Smooth muscle cell (in vitro differentiated cells): ENCODE results near the gene MDM1. TPM values are rescaled to one million over a fixed set of nuclear protein-coding genes. Genes with fewer than 3 reads are reported as not detected.

ENCODE experiments used
- DNase-seq: peaks from one replicate; lab custom pipeline; 2025; ENCODE audit not compliant: unreplicated experiment; lab: John Stamatoyannopoulos, UW
- H2AFZ ChIP-seq: fragments of 200-600 bp; sonication (generic); 2 replicates; pipeline ENCODE4 v1.6.0; 2016; ENCODE audit warnings: antibody characterized with exemption, low read depth, mild to moderate bottlenecking
- H3F3A ChIP-seq: fragments of 200-600 bp; sonication (generic); 2 replicates; pipeline ENCODE4 v1.6.0; 2017; ENCODE audit warnings: antibody characterized with exemption, low read depth
- H3K27ac ChIP-seq: fragments of 200-600 bp; sonication (generic); 2 replicates; pipeline ENCODE4 v1.5.1; 2016; ENCODE audit warnings: low read depth, mild to moderate bottlenecking
- H3K27me3 ChIP-seq: fragments of 200-600 bp; sonication (generic); 2 replicates; pipeline ENCODE4 v1.6.1; 2016; ENCODE audit warnings: low read depth, mild to moderate bottlenecking
- H3K36me3 ChIP-seq: fragments of 200-600 bp; sonication (generic); 2 replicates; pipeline ENCODE4 v1.5.1; 2016; ENCODE audit warnings: low read depth
- H3K4me1 ChIP-seq: fragments of 200-600 bp; sonication (generic); 2 replicates; pipeline ENCODE4 v1.5.1; 2016; ENCODE audit warnings: low read depth
- H3K4me2 ChIP-seq: fragments of 200-600 bp; sonication (generic); 2 replicates; pipeline ENCODE4 v1.6.0; 2016; ENCODE audit warnings: mild to moderate bottlenecking
- H3K4me3 ChIP-seq: fragments of 200-600 bp; sonication (generic); 2 replicates; pipeline ENCODE4 v1.5.1; 2016; ENCODE audit warnings: mild to moderate bottlenecking
- H3K79me2 ChIP-seq: fragments of 200-600 bp; sonication (generic); 2 replicates; pipeline ENCODE4 v1.6.0; 2016; ENCODE audit warnings: low read depth, mild to moderate bottlenecking
- H3K9ac ChIP-seq: fragments of 200-600 bp; sonication (generic); 2 replicates; pipeline ENCODE4 v1.6.0; 2016; ENCODE audit warnings: low read depth
- H3K9me3 ChIP-seq: fragments of 200-600 bp; sonication (generic); replicated peaks from 2 replicates; pipeline ENCODE4 v1.5.1; 2016; ENCODE audit warnings: low read depth
- H4K20me1 ChIP-seq: fragments of 200-600 bp; sonication (generic); 2 replicates; pipeline ENCODE4 v1.6.0; 2016; ENCODE audit warnings: low read depth
- WGBS: methylation state at CpG from one replicate; pipeline ENCODE4 v1.1.7; 2016; ENCODE audit warnings: low lambda C conversion rate; 5-methylcytosine and 5-hydroxymethylcytosine counted together
- polyA plus RNA-seq: library from polyadenylated mRNA; unstranded; fragments of >200 nt; fragmentation: Nextera tagmentation; extraction: Ambion mirVana; gene quantifications from 2 replicates; pipeline ENCODE4 v1.2.1, GENCODE V29; 2016
- total RNA-seq: library from RNA; depleted of rRNA; stranded (reverse); fragments of >200 nt; gene quantifications from 2 replicates; pipeline ENCODE4 v1.2.3, GENCODE V29; 2014
- TF ChIP-seq, protein P1 (sequence below): fragments of 200-600 bp; sonication (generic); IDR thresholded peaks from 2 replicates; pipeline ENCODE4 v1.5.1; 2017; ENCODE audit warnings: borderline replicate concordance, mild to moderate bottlenecking, antibody characterized with exemption; ENCODE audit not compliant: insufficient read depth, poor library complexity, severe bottlenecking

The MDM1 gene
- total and polyA plus RNA-seq, 2 experiments from 2014 or later: 5.4 to 15.9 TPM

DNA sequence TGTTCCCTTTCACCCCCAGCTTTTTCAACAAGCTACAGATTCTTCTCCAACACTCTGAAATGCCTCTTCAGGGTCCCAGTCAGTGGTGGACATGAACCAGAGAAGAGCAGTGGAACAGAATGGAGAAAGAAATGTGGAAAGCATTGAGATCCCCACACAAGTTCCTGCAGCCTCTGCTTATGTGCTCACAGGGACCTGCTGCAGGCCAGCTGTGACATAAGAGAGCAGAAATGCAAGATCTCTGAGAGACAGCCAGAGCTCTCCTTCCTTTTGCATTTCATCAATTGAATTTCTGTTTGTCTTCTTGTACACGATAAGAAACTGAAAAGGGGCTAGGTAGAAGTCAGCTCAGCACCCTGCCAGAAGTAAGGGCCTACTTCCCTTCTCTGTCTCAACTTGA, 6.2 kb downstream of the MDM1 start:
- Histone ChIP-seq H4K20me1 (no peaks in the 10 kb centered on the region), H3K9ac (no peak overlapping the region), H3K9me3 (no peaks in the 10 kb centered on the region), H3F3A (no peaks in the 10 kb centered on the region), H3K27ac (no peak overlapping the region), H3K36me3 (no peaks in the 10 kb centered on the region), H2AFZ (no peak overlapping the region), H3K4me1 (peaks cover 6% of the 10 kb centered on the region), H3K27me3 (no peaks in the 10 kb centered on the region), H3K4me3 (no peak overlapping the region), H3K79me2 (no peaks in the 10 kb centered on the region), H3K4me2 (no peak overlapping the region)
- TF ChIP-seq, protein P1, sequence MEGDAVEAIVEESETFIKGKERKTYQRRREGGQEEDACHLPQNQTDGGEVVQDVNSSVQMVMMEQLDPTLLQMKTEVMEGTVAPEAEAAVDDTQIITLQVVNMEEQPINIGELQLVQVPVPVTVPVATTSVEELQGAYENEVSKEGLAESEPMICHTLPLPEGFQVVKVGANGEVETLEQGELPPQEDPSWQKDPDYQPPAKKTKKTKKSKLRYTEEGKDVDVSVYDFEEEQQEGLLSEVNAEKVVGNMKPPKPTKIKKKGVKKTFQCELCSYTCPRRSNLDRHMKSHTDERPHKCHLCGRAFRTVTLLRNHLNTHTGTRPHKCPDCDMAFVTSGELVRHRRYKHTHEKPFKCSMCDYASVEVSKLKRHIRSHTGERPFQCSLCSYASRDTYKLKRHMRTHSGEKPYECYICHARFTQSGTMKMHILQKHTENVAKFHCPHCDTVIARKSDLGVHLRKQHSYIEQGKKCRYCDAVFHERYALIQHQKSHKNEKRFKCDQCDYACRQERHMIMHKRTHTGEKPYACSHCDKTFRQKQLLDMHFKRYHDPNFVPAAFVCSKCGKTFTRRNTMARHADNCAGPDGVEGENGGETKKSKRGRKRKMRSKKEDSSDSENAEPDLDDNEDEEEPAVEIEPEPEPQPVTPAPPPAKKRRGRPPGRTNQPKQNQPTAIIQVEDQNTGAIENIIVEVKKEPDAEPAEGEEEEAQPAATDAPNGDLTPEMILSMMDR: no peak
- 88% methylated on average over 1 of the region's 1 CpG for WGBS
- no peak for DNase-seq

DNA sequence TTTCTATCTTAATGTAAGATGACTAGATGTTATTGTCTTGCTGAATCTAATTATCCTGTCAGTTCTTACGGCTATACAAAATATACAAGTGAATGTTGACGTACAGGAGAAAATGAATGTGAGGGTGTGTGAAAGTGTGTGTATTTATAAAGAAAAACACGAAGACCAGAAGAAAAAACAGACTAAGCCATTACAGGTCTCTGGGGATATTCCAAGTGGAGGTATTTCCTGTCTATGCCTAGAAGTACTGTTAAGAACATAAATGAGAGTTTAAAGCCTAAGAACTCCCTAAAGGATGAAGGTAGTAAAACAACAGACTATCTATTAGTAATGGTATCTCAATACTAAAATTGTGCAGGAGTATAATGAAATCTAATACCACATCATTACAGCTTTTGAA, 7.6 kb downstream of the MDM1 start:
- WGBS: 77% methylated on average over 3 of the region's 3 CpGs
- TF ChIP-seq, protein P1: no peak
- no peak overlapping the region for H3K4me3 ChIP-seq
- H2AFZ ChIP-seq: no peak overlapping the region
- H3K36me3 ChIP-seq: no peaks in the 10 kb centered on the region
- no peak for DNase-seq
- H3K27ac ChIP-seq: no peak overlapping the region
- no peak overlapping the region for H3K4me2 ChIP-seq
- no peaks in the 10 kb centered on the region for H3K9me3 ChIP-seq
- no peak overlapping the region for H3K9ac ChIP-seq
- H3F3A ChIP-seq: peaks cover 3% of the 10 kb centered on the region
- H3K79me2 ChIP-seq: no peaks in the 10 kb centered on the region
- H3K4me1 ChIP-seq: peaks cover 6% of the 10 kb centered on the region
- H3K27me3 ChIP-seq: no peaks in the 10 kb centered on the region
- H4K20me1 ChIP-seq: no peaks in the 10 kb centered on the region

DNA sequence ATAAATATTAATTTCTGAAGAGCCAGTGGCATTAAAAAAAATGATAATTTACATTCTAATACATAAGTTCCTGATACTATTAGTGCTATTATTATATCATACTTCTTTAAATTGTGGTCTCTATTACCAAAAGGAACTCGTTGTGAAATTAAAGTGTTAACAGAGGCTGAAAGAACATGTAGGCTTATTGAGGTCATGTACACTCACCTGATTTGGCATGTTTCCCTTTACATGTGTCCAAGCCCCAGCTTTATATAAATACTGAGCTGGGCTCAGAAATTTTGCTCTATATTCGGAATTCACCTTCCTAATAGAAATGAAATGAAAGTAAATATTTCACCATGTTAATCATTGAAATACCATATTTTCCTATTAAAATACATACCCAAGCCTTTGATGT, 11.0 kb downstream of the MDM1 start:
- no peak overlapping the region for H3K4me2 ChIP-seq
- no peaks in the 10 kb centered on the region for H4K20me1 ChIP-seq
- H2AFZ ChIP-seq: no peak overlapping the region
- WGBS: 96% methylated on average over 2 of the region's 2 CpGs
- H3K9me3 ChIP-seq: no peaks in the 10 kb centered on the region
- H3K36me3 ChIP-seq: no peaks in the 10 kb centered on the region
- no peak overlapping the region for H3K27ac ChIP-seq
- no peak for DNase-seq
- no peaks in the 10 kb centered on the region for H3K27me3 ChIP-seq
- TF ChIP-seq, protein P1: no peak
- H3K4me3 ChIP-seq: no peak overlapping the region
- no peaks in the 10 kb centered on the region for H3K4me1 ChIP-seq
- peaks cover 3% of the 10 kb centered on the region for H3F3A ChIP-seq
- H3K79me2 ChIP-seq: no peaks in the 10 kb centered on the region
- no peak overlapping the region for H3K9ac ChIP-seq

- WGBS: 20% methylated on average over 11 of the region's 11 CpGs
- no peaks in the 10 kb centered on the region for H4K20me1 ChIP-seq
- H3K4me3 ChIP-seq: peak overlapping the region; percentile 11
- H3K27me3 ChIP-seq: no peaks in the 10 kb centered on the region
- H3K79me2 ChIP-seq: no peaks in the 10 kb centered on the region
- no peak for DNase-seq
- H3K9ac ChIP-seq: peak overlapping the region; percentile 44
- peak overlapping the region; percentile 77 for H3K4me2 ChIP-seq
- TF ChIP-seq, protein P1: no peak
- H2AFZ ChIP-seq: peak overlapping the region; percentile 83
- H3K27ac ChIP-seq: peak overlapping the region; percentile 69
- H3K9me3 ChIP-seq: no peaks in the 10 kb centered on the region
- H3K4me1 ChIP-seq: no peaks in the 10 kb centered on the region
- H3K36me3 ChIP-seq: no peaks in the 10 kb centered on the region
- H3F3A ChIP-seq: peaks cover 3% of the 10 kb centered on the region
Measured at GRCh38 chr12:68319988-68320623, 12.1 kb downstream of the MDM1 start.
